HG02885 (cell line): ENCODE measurements around the gene IGHMBP2.

ENCODE experiments used
- ATAC-seq: cut with Tn5 transposase; IDR thresholded peaks from one replicate; pipeline ENCODE4 v1.9.1; 2021; ENCODE audit warnings: mild to moderate bottlenecking; ENCODE audit not compliant: unreplicated experiment, poor library complexity

Gene IGHMBP2

DNA sequence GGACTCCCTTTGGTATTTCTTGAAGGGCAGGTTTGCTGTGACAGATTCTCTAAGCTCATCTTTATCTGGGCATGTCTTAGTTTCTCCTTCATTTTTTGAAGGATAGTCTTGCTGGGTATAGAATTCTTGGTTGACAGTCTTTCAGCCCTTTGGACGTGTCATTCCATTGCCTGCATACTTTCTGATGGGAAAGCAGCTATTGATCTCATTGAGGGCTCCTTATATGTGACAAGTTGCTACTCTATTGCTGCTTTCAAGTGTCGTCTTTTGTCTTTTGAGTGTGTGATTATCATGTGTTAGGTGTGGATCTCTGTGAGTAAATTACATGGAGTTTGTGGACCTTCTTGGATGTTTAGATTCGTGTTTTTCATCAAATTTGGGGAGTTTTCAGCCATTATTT, 21.9 kb downstream of the IGHMBP2 start:
- no peak for ATAC-seq

DNA sequence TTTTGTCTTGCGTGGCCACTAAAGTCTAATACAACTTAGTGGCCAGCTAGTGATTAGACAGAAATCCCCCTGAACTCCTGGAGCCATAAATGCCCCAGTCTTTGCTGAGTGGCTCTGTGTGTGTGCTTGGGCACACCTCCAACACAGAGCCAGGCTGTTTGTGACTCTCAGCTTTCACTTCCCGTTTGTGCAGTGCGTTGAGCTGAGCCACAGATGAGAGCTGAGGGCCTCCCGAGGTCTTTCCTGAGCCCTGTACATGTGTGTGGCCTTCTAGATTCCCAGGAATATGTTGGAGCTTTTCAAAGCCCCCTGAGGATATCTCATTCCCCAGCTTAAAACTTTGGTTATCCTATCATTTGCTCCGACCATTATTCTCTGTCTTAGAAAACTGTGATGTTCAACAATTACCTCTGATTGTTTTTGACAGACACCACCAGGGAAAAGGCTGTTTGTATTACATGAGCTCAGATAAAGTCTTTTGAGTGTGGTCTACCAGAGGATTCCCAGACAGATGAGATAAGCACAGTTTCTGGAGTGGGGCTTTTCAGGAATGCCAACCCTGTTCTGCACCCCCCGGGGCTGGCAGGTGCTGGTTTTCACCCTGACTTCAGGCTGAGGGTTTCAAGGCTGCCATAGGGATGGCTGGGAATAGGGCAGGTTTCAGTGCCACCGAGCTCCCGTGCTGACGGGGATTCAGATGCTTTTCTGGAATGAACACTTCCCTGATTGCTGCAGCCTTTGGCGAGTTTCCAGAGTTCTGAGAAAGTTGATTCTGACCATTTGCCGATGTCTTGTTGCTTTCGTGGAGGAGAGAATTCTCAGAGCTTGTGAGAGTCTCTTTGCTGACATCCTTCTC, 23.8 kb downstream of the IGHMBP2 start:
- no peak for ATAC-seq

DNA sequence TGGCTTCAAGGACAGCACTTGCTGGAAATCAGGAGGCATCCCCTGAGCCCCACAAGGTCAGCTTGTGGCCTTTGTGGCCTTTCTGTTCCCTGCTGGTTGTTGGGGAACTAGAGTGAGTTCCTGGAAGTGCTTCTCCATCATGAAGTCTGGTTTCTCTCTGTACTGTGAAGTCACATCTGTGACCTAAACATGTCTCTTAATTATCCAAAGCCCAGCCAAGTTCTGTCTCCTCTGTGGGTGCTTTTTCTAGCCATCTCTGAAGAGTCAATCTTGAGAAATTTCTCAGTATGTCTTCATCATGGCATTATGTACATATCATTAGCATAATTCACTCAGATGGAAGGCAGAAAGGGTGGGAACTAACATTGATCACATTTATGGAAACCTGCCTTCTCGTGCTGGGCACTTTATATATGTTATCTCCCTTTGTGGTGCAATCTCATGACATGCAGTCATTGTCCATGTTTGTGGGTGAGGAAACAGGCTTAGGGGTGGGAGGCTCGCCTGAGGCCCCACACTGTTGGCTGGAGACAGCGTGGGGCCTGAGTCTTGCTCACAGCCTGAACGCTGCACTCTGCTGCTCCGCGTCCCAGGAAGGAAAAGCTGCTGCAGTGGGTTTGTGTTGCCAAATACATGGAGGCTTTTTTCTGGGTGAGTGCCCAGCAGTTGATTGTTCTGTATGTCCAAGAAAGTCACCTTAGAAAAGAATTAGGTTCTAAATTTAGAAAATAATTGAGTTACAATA, 24.6 kb downstream of the IGHMBP2 start:
- ATAC-seq, result no peak

DNA sequence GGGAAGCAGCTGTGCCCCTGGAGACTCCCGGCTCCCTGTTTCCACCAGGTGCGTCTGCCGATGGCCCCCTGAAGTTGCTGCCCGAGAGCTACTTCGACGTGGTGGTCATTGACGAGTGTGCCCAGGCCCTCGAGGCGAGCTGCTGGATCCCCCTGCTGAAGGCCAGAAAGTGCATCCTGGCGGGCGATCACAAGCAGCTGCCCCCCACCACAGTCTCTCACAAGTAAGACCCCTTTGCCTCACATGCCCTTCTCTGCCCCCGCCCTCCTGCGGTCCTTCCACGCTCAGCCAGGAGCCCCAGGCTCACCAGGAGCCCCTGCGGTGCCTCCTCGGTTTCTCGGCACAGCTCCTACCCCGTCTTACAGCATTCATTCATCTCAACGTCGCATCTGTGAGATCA, 25.4 kb downstream of the IGHMBP2 start:
- no peak for ATAC-seq

DNA sequence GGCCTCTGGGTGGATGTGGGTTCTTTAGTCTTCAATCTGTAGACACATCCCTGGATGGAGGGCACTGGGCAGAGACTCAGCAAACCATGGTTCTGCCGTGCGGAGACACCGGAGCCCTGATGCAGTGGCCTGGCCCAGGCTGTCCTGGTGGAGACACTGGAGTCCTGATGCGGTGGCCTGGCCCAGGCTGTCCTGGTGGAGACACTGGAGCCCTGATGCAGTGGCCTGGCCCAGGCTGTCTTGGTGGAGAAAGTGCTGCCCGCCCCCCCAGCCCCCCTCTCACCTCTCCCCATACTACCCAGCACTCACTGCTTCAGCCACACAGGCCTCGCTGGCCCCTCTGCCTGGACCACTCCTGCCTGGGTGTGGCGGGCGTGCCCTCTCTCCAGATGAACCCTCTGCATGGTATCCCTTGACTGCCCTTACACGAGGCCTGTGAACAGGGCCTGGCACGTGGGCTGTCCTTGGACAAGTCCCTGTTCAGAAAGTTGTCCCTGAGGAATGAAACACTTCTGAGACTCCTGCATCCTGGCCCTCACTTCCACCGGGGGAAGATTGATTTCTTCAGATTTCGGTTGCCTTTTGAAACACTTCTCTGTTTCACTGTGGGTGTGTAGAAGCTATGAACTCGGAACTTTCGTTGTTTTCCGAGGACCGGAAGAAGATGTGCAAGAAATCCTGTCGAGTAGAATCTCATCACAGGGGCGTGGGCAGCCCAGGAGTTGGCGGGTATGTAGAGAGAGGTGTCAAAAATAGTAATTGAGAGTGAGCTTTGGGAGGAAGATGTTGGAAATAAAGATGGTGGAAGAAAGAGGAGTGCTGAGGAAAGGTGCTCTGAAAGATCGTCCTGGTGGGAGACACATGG, 26.2 kb downstream of the IGHMBP2 start:
- ATAC-seq, result no peak

DNA sequence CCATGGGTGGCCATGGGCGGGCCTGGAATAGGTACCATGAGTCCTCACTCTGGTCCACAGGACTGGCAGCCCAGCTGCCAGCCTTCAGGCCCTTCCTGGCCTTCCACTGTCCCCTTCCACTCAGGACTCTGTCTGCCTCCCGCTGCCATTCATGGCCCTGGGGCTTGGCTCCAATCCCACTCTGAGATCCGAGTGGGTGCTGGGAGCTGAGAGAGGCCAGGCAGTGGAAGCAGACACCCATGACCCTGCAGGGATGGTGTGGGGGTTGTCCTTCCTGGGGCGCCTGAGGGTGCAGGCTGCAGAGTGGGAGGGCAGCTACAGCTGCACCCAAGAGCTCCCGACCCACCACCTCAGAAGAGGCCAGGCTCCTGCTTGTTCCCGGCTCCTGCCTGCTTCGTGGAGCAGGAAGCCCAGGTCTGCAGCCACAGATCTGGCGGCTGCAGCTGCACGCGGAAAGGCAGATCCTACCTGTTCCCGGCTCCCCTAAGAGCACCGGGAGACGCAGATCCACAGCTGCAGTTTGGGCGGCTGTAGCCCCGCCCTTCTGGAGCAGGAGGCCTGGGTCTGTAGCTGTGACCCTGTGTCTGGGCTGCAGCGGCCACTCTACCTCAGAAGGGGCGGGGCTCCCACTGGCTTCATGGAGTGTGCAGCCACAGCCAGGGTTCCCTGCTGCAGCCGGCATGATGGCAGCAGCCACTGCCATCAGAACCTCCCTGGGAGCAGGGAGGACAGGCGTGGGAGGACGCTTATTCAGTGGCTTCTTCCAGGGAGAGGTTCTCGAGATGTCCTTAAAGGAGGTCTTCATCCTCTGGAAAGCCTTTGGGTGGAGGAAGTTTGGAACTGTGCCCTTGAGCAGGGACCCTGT, 27.5 kb downstream of the IGHMBP2 start:
- ATAC-seq, result no peak

DNA sequence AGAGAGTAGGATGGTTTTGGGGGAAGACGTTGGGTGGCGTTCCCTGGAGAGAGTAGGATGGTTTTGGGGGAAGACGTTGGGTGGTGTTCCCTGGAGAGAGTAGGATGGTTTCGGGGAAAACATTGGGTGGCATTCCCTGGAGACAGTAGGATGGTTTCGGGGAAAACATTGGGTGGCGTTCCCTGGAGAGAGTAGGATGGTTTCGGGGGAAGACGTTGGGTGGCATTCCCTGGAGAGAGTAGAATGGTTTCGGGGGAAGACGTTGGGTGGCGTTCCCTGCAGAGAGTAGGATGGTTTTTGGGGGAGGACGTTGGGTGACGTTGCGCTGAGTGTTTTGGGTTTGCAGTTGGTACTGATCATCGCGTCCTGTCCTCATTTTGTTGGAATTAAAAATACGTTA, 28.2 kb downstream of the IGHMBP2 start:
- ATAC-seq, result no peak

DNA sequence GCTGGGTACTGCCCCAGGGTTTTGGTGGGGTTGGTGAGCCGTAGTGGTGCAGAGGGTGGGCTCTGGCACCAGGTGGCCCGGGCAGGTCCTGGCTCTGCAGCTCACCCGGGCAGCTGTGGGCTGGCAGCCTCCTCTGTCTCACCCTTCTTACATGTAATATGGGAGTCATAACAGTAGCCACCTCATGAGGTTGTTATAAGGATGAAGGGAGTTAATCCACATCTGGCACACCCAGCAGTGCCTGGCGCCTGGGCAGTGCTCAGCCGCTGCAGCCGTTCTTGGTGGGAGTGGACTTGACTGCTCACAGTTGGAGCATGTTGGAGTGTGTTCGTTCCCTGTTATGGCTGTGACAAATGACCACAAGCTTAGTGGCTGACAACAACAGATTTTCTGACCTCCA, 28.7 kb downstream of the IGHMBP2 start:
- ATAC-seq, result no peak

DNA sequence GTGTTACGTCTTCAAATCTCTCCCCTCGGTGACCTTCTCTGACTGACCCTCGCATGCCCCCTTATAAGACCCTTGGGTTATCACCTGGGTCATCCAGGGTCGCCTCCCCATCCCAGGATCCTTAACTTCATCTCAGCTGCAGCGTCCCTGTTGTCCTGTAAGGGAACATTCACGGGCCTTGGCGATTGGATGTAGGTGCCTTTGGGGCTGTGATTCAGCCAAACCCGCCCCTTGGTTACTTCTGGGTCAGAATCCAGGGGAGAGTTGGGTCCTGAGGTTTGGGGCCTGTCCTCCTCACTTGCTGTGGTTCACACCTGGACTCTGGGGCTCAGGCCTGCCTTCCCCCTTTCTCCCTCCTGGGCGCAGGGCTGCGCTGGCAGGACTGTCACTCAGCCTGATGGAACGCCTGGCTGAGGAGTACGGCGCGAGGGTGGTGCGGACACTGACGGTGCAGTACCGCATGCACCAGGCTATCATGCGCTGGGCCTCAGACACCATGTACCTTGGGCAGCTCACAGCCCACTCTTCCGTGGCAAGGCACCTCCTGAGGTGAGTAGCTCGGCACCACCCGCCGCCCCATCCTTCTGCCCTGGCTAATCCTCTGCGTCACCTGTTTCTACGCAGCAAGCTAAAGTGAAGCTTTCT, 29.4 kb downstream of the IGHMBP2 start:
- no peak for ATAC-seq

DNA sequence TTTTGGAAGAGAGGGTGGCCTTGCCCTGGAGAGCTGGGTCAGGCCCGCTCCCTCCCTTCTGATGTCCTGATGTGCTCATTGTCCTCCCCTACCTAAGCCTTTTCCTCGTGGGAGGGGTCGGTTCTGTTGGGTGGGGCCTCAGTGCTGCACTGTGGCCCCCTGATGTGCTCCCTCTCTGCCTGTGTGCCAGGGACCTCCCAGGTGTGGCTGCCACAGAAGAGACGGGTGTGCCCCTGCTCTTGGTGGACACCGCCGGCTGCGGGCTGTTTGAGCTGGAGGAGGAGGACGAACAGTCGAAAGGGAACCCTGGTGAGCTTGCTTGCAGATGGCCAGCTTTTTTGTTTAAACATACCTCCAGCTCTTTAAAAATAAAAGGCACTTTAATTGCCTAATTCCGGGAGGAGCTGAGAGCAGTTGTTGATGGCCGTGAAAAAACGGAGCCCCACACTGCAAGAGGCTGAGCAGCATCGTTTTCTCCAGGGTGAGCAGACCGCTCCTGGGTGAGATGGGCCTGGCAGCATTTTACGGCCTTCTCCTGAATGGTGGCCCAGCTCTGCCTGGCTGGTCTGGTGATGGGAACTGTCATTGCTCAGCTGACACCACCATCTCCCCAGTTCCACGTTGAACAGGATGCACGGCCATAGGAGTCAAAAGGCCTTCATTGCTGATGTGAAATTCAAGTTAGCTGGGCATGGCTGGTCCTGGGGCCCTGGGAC, 30.1 kb downstream of the IGHMBP2 start:
- ATAC-seq, result no peak

DNA sequence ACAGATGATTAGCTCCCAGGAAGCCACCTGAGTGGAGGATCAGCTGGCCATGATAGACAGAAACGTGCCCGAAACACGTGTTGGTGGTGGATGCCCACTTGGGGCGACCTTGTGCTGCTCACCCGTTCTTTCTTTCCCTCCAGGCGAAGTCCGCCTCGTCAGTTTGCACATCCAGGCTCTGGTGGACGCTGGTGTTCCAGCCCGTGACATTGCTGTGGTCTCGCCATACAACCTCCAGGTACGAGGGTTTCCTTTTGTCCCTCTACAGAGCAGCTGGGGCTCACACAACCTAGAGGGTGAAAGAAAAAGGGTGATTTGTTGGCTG, 30.6 kb downstream of the IGHMBP2 start:
- ATAC-seq, result no peak

DNA sequence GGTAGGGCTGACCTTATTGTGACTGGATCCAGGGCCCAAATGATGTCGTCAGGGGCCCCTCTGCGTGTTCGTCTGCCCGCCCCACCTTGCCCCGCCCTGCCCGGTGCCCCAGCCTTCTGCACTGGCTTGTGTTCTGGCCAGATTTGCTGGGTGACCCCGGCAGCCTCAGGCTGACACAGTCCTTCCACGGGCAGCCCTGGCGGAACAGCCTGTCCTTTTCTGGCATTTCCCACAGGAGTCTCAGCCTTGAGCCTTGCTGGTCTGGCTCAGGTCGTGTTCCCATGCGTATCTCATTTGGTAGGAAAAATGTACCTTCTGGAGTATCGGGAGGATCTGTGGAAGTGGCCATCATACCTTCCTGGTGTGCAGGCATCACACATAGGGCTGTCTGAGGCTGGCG, 31.0 kb downstream of the IGHMBP2 start:
- ATAC-seq, result no peak

DNA sequence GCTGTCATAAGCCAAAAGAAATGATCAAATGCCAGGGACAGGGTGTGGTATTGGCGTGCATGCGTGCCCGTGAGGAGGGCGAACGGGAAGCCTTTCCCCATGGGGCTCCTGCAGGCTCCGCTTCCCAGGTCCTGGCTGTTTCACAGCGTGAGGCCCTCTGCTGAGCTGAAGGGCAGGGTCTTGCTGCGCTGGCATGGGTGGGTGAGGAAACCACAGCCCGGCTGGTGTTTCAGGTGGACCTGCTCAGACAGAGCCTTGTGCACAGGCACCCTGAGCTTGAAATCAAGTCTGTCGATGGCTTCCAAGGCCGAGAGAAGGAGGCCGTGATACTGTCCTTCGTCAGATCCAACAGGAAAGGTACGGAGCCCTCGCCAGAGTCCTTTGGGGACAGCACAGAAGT, 31.4 kb downstream of the IGHMBP2 start:
- no peak for ATAC-seq

DNA sequence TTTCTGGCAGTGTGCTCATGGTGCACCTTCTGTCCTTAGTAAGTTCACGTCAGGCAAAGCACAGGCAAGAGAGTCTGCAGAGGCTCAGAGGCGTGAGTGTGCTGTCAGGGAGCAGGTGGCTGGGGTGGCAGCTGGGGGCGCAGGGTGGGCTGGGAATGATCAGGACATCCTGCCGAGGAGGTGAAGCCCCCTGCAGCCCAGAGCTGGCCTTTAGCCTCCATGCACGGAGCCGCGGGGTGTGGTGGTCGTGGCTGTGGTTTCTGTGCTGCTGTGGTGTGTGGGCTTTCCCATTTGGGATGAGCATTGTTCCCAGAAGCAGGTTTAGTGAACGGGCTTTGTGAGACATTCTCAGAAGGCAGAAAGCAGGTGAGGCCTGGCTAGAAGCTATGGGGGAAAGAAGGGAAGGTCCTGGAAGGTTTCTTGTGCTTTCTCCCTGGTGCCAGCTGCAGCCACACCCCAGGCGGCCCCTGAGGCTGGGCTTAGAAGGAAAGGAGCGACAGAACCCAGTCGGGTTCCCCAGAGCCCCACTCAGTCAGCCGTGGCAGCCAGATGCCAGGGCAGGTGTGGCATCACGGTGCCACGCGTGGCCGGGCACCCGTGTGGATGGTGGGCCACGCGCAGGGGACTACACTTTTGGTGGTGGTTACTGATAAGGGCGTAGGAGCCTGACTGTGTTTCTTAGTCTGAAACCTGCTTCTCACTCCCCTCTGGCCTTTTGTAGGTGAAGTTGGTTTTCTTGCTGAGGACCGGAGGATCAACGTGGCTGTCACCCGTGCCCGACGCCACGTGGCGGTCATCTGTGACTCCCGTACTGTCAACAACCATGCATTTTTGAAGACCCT, 32.0 kb downstream of the IGHMBP2 start:
- ATAC-seq, result no peak

DNA sequence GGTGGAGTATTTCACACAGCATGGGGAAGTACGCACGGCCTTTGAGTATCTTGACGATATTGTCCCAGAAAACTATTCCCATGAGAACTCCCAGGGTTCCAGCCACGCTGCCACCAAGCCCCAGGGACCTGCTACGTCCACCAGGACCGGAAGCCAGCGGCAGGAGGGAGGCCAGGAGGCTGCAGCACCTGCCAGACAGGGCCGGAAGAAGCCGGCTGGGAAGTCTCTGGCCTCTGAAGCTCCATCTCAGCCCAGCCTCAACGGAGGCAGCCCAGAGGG, 32.6 kb downstream of the IGHMBP2 start:
- ATAC-seq, result no peak

DNA sequence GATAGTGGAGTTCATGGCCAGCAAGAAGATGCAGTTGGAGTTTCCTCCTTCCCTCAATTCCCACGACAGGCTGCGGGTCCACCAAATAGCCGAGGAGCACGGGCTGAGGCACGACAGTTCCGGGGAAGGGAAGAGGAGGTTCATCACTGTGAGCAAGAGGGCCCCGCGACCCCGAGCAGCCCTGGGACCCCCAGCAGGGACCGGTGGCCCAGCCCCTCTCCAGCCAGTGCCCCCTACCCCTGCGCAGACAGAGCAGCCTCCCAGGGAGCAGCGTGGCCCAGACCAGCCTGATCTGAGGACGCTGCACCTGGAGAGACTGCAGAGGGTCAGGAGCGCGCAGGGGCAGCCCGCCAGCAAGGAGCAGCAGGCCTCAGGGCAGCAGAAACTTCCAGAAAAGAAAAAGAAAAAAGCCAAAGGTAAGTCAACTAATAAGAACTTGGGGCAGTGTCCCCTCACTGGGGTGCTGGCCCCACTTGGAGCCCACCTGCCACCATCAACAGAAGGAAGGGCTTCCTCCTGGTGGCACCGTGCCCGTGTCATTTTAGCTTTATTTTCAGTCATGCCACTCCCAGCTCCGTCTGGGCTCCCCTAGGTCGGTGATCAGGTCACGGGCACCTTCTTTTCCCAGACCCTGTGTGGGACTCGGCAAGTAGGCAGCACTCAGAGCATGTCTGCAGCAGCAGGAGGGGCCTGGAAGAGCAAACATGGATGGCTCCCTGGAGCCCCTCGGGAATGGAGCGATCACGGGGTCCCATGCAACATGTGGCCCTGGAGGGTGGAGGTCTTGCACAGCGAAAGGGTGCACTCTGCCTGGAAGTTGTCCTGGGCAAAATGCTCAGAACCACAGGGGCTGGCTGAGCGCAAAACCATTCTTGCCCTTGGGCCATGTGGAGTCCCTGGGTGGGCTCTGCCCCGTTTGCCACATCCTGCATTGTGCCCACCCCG, 33.3 kb downstream of the IGHMBP2 start:
- no peak for ATAC-seq

DNA sequence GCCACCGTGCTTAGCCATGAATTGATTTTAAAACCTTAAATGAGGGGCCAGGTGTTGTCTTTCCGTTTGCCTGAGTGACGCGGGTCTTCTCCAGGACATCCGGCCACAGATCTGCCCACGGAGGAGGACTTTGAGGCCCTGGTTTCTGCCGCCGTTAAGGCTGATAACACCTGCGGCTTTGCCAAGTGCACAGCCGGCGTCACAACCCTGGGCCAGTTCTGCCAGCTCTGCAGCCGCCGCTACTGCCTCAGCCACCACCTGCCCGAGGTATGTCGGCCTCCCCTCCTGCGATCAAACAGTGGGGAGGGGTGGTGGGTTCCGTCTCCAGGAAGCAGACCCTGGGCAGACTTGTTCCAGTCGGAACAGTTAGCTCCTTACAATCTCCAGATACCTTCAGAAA, 34.4 kb downstream of the IGHMBP2 start:
- no peak for ATAC-seq
